Left cardiac atrium (tissue), 4 donors: Measurements from ENCODE around the gene SHMT1. TPM values are rescaled to one million over a fixed set of nuclear protein-coding genes. Genes with fewer than 3 reads are reported as not detected.
"Not testable (repeated sequence)": the region's sequence is repeated elsewhere in the genome, so short reads cannot be mapped to it uniquely, and the experiment has no call there.

Experiments
- ATAC-seq, 2 donors: fragments of 200-7000 bp; cut with Tn5 transposase; one replicate each; pipeline ENCODE4 v1.9.1; 2020; ENCODE audit warnings: mild to moderate bottlenecking in 2 of 2, moderate library complexity in 2 of 2
- DNase-seq: peaks from one replicate; pipeline ENCODE4 v3.0.0-alpha.2; 2020
- intact Hi-C, 2 donors: fragments of 100-400 bp; cut with DNase I; formaldehyde crosslinking; loops; one replicate each; pipeline versions ENCODE4 v1.14.1 to v1.15.1; 2022 to 2023
- microRNA-seq, 2 donors: library from miRNA; unstranded; fragments of <30 nt; microRNA quantifications; one replicate each; pipeline ENCODE4 v1.2.0, GENCODE V29; 2020
- total RNA-seq, 2 donors: library from RNA; stranded (reverse); fragmentation: NEBNext Ultra II Directional; extraction: Animal tissue kit (Norgen Biotek cat#: 25700); gene quantifications; one replicate each; pipeline ENCODE4 v1.2.1, GENCODE V29; 2021
- donor health status: DM: no; HTN: yes; CAD: no.
- donor health status: DM: no; HTN: yes; CAD: no; lungs with severe emphysema.
- donor health status: DM: yes; HTN: yes; CAD: no.
- donor health status: Dilated cardiomyopathy.

The SHMT1 gene
- total RNA-seq, 2 donors from 2014 or later: 13.8 to 34.3 TPM

- ATAC-seq (peak; percentile 98 to 99), DNase-seq (peak; percentile 98)
- intact Hi-C loops: loop anchor here in 1 of 2 donors (5.0 to 10.0 kb wide), 2 partner anchors 58 to 90 kb away; partner anchors contain the start of genes FLII and LLGL1
Measured at GRCh38 chr17:18314731-18315561, 48.4 kb downstream of the SHMT1 start, which contains the start of the genes SMCR8 and TOP3A. TSS of gene SMCR8 (plus strand) at chr17:18315293. CDS start at chr17:18315790, 497 bp downstream. TSS of gene TOP3A (minus strand) at chr17:18314994. CDS start at chr17:18314778, 216 bp downstream.

GRCh38 chr17:18314059-18314730 lies 49.2 kb downstream of the SHMT1 start:
- no peak for ATAC-seq
- intact Hi-C loops: loop anchor here in 1 of 2 donors (5.0 to 10.0 kb wide), 2 partner anchors 57 to 89 kb away; partner anchors contain the start of genes FLII and LLGL1
- DNase-seq: no peak

GRCh38 chr17:18309202-18309601 lies 54.1 kb downstream of the SHMT1 start:
- ATAC-seq (no peak), DNase-seq (no peak)
- intact Hi-C loops: no loop called here

GRCh38 chr17:18303206-18303605 lies 60.1 kb downstream of the SHMT1 start:
- ATAC-seq, DNase-seq, intact Hi-C loops: not testable (repeated sequence)

GRCh38 chr17:18300725-18301480 lies 62.4 kb downstream of the SHMT1 start:
- ATAC-seq (peak in 1 of 2 donors; percentile 61), DNase-seq (peak; percentile 42)
- intact Hi-C loops: no loop called here

- DNase-seq, intact Hi-C loops, ATAC-seq: not testable (repeated sequence)
Measured at GRCh38 chr17:18298061-18298460, 65.3 kb downstream of the SHMT1 start.

- intact Hi-C loops: no loop called here
- ATAC-seq (no peak), DNase-seq (no peak)
Measured at GRCh38 chr17:18291718-18292540, 71.4 kb downstream of the SHMT1 start.

- DNase-seq (no peak), ATAC-seq (no peak)
- intact Hi-C loops: no loop called here
Measured at GRCh38 chr17:18285296-18285695, 78.1 kb downstream of the SHMT1 start.

GRCh38 chr17:18281788-18282187 lies 81.6 kb downstream of the SHMT1 start:
- intact Hi-C loops: no loop called here
- ATAC-seq: no peak
- DNase-seq: no peak

- DNase-seq: no peak
- intact Hi-C loops: no loop called here
- ATAC-seq: peak in 1 of 2 donors; percentile 58
Measured at GRCh38 chr17:18280766-18281371, 82.5 kb downstream of the SHMT1 start.

- intact Hi-C loops: no loop called here
- no peak for DNase-seq
- ATAC-seq: no peak
Measured at GRCh38 chr17:18280249-18280648, 83.1 kb downstream of the SHMT1 start.

GRCh38 chr17:18278867-18279266 lies 84.5 kb downstream of the SHMT1 start:
- intact Hi-C loops: no loop called here
- no peak for ATAC-seq
- DNase-seq: no peak

Small RNA genes lying within 50 kb of the gene (microRNA-seq; reads per million reads assigned to microRNA genes)
- gene MIR6778: 0 to 0.20 reads per million in 2 donors

Other genes starting within 250 kb of the SHMT1 start
- 100 to 1,000 TPM; 137 to 169 TPM for gene ALKBH5, start 179.7 kb downstream of the SHMT1 start, total RNA-seq
- 10 to 100 TPM; 10.9 to 11.0 TPM for gene LLGL1, start 137.9 kb downstream of the SHMT1 start, total RNA-seq
- 100 to 1,000 TPM; 204 to 211 TPM for gene FLII, start 104.8 kb downstream of the SHMT1 start, total RNA-seq
- gene MIEF2, start 102.9 kb downstream of the SHMT1 start, total RNA-seq: 10 to 100 TPM; 16.2 to 16.8 TPM
- gene TOP3A, start 48.6 kb downstream of the SHMT1 start, total RNA-seq: 10 to 100 TPM; 12.3 to 18.1 TPM
- gene SMCR8, start 48.3 kb downstream of the SHMT1 start, total RNA-seq: 10 to 100 TPM; 11.8 to 12.0 TPM
- gene EVPLL, start 14.2 kb upstream of the SHMT1 start, total RNA-seq: not detected
- gene LGALS9C, start 113.2 kb upstream of the SHMT1 start, total RNA-seq: not detected